RWPE1 (cell line): ENCODE measurements around the gene CTNS.

Experiments
- CTCF ChIA-PET: fragments of 350-600 bp; sonication (Branson Sonifier 250); formaldehyde crosslinking; extraction: SDS; loops from one replicate; lab custom pipeline; 2021; lab: Yijun Ruan, JAX
- POLR2A ChIA-PET: fragments of 400-600 bp; formaldehyde crosslinking; extraction: SDS; loops from one replicate; lab custom pipeline; 2020; ENCODE audit warnings: antibody characterized with exemption; ENCODE audit not compliant: low non-redundant PET; lab: Yijun Ruan, JAX
- DNase-seq: peaks from one replicate; pipeline ENCODE4 v3.0.0; 2012; ENCODE audit warnings: low spot score
- H3K27ac ChIP-seq: fragments of 450-650 bp; 2 replicates; pipeline ENCODE4 v1.5.1; 2017
- TF ChIP-seq, protein P1 (sequence below): fragments of 450-650 bp; conservative IDR thresholded peaks from 2 replicates; pipeline ENCODE4 v1.5.1; 2017; ENCODE audit warnings: low read depth, mild to moderate bottlenecking

Gene CTNS

DNA sequence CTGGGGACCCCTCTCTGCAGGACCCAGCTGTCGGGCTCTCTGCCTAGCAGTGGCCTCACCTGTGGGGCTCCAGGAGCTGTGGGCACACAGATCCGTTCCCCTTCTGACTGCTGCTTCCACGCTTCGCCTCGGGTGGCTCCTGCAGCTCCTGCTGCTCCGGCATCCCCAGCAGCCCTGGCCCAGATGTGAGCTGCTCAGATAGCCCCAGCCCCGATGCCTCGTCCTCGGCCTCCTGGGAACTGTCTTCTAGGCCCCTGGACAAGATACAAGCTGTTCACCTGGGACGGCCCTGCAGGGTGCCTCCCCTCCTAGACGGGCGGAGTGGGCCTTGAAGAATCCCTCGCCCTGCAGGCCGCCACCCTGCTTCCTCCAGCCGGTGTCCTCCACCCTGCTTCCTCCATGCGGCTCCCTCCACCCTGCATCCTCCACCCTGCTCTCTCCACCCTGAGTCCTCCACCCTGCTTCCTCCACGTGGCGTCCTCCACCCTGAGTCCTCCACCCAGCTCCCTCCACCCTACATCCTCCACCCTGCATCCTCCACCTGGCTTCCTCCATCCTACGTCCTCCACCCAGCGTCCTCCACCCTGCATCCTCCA is 43.1 kb downstream of the CTNS start:
- TF ChIP-seq, protein P1, sequence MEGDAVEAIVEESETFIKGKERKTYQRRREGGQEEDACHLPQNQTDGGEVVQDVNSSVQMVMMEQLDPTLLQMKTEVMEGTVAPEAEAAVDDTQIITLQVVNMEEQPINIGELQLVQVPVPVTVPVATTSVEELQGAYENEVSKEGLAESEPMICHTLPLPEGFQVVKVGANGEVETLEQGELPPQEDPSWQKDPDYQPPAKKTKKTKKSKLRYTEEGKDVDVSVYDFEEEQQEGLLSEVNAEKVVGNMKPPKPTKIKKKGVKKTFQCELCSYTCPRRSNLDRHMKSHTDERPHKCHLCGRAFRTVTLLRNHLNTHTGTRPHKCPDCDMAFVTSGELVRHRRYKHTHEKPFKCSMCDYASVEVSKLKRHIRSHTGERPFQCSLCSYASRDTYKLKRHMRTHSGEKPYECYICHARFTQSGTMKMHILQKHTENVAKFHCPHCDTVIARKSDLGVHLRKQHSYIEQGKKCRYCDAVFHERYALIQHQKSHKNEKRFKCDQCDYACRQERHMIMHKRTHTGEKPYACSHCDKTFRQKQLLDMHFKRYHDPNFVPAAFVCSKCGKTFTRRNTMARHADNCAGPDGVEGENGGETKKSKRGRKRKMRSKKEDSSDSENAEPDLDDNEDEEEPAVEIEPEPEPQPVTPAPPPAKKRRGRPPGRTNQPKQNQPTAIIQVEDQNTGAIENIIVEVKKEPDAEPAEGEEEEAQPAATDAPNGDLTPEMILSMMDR = no peak
- H3K27ac ChIP-seq = peak overlapping the region; percentile 75
- POLR2A ChIA-PET = no interaction called here
- CTCF ChIA-PET = no interaction called here
- no peak for DNase-seq

DNA sequence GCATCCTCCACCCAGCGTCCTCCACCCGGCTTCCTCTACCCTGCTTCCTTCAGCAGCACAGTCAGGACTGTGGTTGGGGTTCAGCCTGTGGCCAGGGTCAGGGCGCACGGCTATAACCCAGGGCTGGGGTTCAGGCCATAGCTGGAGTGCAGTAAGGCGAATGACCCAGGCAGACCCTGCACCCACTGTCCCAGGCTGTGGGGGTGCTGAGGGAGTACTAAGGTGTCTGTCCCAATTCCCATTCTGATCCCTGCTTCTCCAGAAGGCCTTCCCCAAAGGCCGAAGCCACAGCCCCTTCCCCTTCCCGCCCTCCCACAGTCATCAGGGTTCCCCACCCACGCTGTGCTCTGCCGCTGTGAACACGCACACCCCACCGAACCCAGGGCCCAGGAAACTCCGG is 44.5 kb downstream of the CTNS start:
- TF ChIP-seq, protein P1 = no peak
- no peak for DNase-seq
- CTCF ChIA-PET = no interaction called here
- no peak overlapping the region for H3K27ac ChIP-seq
- POLR2A ChIA-PET = no interaction called here

DNA sequence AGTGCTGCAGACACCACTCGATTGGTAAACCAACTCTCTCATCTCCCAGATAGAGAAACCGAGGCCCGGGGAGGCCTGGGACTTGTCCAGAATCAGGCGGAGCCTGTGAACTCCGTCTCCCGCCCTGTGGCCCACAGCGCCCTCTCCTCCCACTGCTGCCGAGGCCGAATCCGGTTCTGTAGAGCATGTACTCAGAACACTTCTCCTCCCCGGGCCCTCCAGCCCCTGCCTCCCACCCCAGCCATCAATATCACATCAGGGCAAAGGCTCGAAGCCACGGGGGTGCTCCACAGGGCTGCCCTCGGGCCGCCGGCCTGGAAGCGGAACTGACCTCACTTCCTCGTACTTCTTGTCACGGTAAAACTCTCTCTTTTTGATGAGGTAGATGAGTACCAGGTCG is 45.0 kb downstream of the CTNS start:
- DNase-seq = no peak
- ChIA-PET POLR2A (no interaction called here), CTCF (interaction anchor here (0.6 to 0.7 kb wide), 2 partner anchors 89 to 90 kb away, joined by 5 to 8 read pairs; no protein-coding TSS in a partner anchor)
- no peak overlapping the region for H3K27ac ChIP-seq
- TF ChIP-seq, protein P1 = no peak

DNA sequence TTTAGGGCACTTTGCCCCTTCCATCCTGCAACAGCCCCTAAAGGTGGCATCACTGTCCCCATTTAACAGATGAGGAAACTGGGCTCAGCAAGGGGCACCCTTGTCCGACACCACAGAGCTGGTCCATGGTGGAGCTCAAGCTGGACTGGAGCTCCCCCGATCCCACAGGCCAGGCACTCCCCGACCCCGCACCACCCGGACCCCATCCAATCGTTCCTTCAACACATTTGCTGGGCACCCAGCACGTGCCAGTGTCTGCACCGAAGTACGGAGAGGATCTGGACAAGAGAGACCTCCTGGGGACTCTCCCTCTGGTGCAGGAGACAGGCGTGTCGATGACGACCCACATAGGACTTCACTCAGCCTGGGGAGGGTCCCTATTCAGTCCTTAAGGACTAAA is 45.5 kb downstream of the CTNS start:
- CTCF ChIA-PET = interaction anchor here (0.6 to 0.7 kb wide), 2 partner anchors 90 kb away, joined by 5 to 8 read pairs; no protein-coding TSS in a partner anchor
- POLR2A ChIA-PET = no interaction called here
- TF ChIP-seq, protein P1 = no peak
- no peak for DNase-seq
- H3K27ac ChIP-seq = no peak overlapping the region

DNA sequence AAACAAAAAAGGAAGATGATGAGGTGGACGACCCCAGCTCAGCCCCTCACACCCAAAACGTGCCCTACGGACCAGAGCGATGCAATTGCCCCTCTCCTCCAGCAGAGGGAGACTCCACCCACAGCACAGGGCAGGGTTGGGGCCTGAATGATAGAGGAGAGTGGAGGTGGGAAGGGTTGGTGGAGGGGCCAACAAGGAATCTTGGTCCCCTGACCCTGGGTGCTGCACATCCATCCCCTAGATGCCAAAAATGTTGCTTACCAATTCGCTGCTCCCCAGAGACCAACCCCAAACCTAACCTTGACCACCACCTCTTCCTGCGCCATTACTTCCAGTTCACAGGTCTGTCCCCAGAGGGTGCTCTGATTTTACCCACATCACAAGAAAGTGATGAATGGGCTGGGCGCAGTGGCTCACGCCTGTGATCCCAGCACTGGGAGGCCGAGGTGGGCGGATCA is 46.5 kb downstream of the CTNS start:
- peak; percentile 67 for DNase-seq
- CTCF ChIA-PET = interaction anchor here (0.6 to 0.7 kb wide), 3 partner anchors 11 to 73 kb away, joined by 3 to 5 read pairs (median 4); no protein-coding TSS in a partner anchor
- TF ChIP-seq, protein P1 = peak; percentile 89
- no peak overlapping the region for H3K27ac ChIP-seq
- POLR2A ChIA-PET = no interaction called here

DNA sequence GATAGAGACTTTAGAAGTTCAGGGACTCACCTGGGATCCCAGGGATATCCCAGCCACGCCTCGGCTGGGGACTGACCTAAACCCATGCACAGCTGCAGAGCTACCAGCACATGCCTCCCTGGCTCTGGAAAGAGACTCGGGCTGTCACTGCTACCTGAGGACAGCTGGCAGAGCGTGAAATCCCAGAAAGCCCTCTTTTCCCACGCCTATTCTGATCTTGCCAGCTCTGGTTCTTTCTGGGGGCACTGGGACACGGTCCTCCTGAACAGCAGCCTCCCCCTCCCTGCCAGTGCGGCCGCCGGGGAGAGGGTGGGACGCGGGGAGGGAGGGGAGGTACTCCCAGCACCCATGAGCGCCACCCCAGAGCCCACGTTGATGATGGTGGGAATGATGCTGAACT is 48.6 kb downstream of the CTNS start:
- no peak for DNase-seq
- POLR2A ChIA-PET = no interaction called here
- no peak overlapping the region for H3K27ac ChIP-seq
- TF ChIP-seq, protein P1 = no peak
- CTCF ChIA-PET = no interaction called here
